ENCODE data around the gene MFN2.
"Not testable (repeated sequence)": the region's sequence is repeated elsewhere in the genome, so short reads cannot be mapped to it uniquely, and the experiment has no call there.

MFN2 gene

DNA sequence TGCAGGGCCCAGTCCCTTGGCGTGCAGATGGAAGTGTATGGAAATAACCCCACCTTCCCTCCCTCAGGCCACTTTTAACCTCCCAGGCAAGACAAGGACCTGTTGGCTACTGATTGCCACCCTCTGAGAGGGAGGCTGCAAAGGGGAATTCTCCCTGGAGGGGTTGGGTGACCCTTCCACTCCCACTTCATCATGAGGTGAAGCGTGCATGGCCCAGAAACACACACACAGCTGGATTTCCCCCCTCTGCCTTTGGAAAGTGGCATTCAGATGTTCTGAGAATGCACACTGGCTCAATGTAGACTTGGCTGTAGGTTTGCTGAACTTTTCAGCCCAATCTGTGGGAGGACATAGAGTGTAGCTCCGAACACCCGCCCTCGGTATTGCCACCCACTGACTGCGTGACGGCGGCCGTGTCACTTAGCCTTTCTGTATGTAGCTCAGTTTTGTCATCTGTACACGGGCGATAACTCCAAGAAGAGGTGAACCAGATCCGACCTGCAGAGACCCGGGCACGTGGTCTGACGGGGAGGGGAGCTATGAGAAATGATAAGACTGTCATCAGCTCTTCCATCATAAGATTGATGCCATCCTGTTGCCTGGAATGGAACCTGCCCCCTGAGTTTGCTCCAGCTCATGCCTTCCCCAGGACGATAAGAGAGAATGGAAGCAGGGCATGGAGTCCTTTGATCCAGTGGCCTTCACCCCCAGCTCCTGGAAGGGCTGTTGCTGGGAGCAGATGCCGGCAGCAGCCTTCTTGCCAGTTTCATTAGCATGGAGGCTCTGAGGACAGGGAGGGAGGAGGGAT, 58.3 kb downstream of the MFN2 start:
- Histone ChIP-seq H3K36me3 (ENCODE audit: control insufficient read depth in 2 of 2, insufficient read depth in 2 of 2, low read length in 2 of 2) (no peaks in the 10 kb centered on the region), H3K4me1 (ENCODE audit: control insufficient read depth, insufficient read depth, low read length) (peaks cover 2% of the 10 kb centered on the region), H3K27me3 (ENCODE audit: control insufficient read depth in 1 of 2, insufficient read depth in 2 of 2, low read length in 2 of 2) (no peaks in the 10 kb centered on the region), H3K27ac (ENCODE audit: low read length) (no peak overlapping the region), H3K9me3 (ENCODE audit: control insufficient read depth in 2 of 2, low read length in 2 of 2) (no peaks in the 10 kb centered on the region), H3K4me3 (ENCODE audit: low read length in 2 of 2) (no peak overlapping the region), H3K9ac (ENCODE audit: low read length in 2 of 2) (no peak overlapping the region)

DNA sequence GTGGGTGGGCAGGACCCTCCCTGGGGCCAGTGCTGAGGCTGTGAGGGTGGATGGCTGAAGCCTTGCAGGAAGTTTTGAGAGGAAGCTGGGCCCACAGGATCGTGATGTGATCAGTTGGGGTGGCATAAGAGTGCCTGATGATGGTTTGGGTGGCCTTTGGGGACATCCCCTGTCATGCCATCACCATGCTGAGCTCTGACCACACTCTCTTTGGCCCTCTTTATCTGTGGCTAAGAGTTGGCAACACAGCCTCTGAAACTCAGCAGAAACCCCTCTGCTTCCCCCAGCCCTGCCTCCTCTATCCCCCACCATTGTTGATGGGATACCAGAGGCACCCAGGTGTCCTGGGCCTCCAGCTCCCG, 58.9 kb downstream of the MFN2 start:
- no peak overlapping the region for H3K9ac ChIP-seq (ENCODE audit: low read length in 2 of 2)
- H3K36me3 ChIP-seq (ENCODE audit: control insufficient read depth in 2 of 2, insufficient read depth in 2 of 2, low read length in 2 of 2): no peaks in the 10 kb centered on the region
- peaks cover 2% of the 10 kb centered on the region for H3K4me1 ChIP-seq (ENCODE audit: control insufficient read depth, insufficient read depth, low read length)
- H3K9me3 ChIP-seq (ENCODE audit: control insufficient read depth in 2 of 2, low read length in 2 of 2): no peaks in the 10 kb centered on the region
- no peaks in the 10 kb centered on the region for H3K27me3 ChIP-seq (ENCODE audit: control insufficient read depth in 1 of 2, insufficient read depth in 2 of 2, low read length in 2 of 2)
- no peak overlapping the region for H3K27ac ChIP-seq (ENCODE audit: low read length)
- no peak overlapping the region for H3K4me3 ChIP-seq (ENCODE audit: low read length in 2 of 2)

DNA sequence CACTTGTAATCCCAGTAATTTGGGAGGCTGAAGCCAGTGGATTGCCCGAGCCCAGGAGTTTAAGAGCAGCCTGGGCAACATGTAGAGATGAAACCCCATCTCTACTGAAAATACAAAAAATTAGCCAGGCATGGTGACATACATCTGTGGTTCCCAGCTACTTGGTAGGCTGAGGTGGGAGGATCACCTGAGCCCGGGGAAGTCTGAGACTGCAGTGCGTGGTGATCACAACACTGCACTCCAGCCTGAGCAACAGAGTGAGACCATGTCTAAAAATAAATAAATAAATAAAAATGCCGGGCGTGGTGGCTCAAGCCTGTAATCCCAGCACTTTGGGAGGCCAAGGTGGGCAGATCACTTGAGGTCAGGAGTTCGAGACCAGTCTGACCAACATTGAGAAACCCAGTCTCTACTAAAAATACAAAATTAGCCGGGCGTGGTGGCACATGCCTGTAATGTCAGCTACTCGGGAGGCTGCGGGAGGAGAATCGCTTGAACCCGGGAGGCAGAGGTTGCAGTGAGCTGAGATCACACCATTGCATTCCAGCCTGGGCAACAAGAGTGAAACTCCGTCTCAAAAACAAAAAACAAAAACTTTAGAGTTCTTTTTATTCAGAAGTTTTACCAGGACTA, 59.7 kb downstream of the MFN2 start:
- not testable (repeated sequence) for H3K27me3 ChIP-seq (ENCODE audit: control insufficient read depth in 1 of 2, insufficient read depth in 2 of 2, low read length in 2 of 2); H3K4me1 ChIP-seq (ENCODE audit: control insufficient read depth, insufficient read depth, low read length)

DNA sequence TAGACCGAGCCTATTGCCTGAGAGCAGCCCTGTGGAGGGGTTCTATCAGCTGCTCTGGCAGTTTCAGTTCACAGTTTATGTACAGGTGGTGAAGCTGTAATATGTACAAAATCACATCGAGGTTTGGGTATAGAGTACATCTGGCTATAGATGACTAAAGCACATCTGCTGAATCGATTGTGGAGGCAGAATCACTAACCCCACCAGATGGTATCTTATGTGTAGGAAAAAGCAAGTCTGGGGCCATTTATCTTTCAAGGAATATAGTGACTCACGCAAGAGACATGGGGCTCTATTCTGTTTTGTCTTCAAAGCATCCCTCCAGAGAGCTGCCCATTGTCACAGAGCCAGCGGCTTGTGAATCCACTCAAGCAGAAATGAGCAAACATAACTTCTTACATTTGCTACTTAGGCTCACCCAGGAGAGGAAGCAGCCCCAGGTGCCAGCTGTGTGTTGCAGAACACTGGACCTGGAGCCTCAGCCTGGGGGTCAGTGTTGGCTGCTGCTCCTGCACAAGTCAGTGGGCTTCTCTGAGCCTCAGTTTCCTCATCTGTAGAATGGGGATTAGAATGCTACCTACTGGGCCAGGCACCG, 60.3 kb downstream of the MFN2 start:
- no peak overlapping the region for H3K9ac ChIP-seq (ENCODE audit: low read length in 2 of 2)
- peaks cover 2% of the 10 kb centered on the region for H3K4me1 ChIP-seq (ENCODE audit: control insufficient read depth, insufficient read depth, low read length)
- no peaks in the 10 kb centered on the region for H3K9me3 ChIP-seq (ENCODE audit: control insufficient read depth in 2 of 2, low read length in 2 of 2)
- H3K36me3 ChIP-seq (ENCODE audit: control insufficient read depth in 2 of 2, insufficient read depth in 2 of 2, low read length in 2 of 2): no peaks in the 10 kb centered on the region
- no peak overlapping the region for H3K4me3 ChIP-seq (ENCODE audit: low read length in 2 of 2)
- H3K27me3 ChIP-seq (ENCODE audit: control insufficient read depth in 1 of 2, insufficient read depth in 2 of 2, low read length in 2 of 2): no peaks in the 10 kb centered on the region
- H3K27ac ChIP-seq (ENCODE audit: low read length): no peak overlapping the region

More for the DNA sequence above, 59.7 kb downstream of the MFN2 start:
- not testable (repeated sequence) for H3K4me3 ChIP-seq (ENCODE audit: low read length in 2 of 2); H3K27ac ChIP-seq (ENCODE audit: low read length); H3K9me3 ChIP-seq (ENCODE audit: control insufficient read depth in 2 of 2, low read length in 2 of 2); H3K9ac ChIP-seq (ENCODE audit: low read length in 2 of 2); H3K36me3 ChIP-seq (ENCODE audit: control insufficient read depth in 2 of 2, insufficient read depth in 2 of 2, low read length in 2 of 2)

DNA sequence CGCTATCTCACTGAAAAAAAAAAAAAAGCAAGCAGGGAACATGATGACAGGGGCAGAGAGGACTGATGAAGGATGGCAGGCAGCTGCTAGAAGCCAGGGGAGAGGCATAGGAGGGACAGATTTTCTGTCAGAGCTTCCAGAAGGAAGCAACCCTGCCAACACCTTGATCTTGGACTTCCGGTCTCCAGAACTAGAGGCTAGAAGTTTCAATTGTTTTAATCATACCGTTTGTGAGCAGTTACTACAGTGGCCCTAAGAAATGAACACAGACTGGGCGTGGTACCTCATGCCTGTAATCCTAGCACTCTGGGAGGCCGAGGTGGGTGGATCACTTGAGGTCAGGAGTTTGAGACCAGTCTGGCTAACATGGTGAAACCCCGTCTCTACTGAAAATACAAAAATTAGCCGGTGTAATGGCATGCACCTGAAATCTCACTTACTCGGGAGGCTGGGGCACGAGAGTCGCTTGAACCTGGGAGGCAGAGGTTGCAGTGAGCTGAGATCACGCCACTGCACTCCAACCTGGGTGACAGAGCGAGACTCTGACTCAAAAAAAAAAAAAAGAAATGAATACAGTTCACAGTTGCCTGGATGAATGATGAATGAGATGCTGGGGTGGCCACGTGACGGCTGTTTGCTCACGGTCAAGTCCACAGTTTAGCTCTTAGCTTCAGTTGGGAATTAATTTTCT, 64.1 kb downstream of the MFN2 start:
- H3K9ac ChIP-seq (ENCODE audit: low read length in 2 of 2); H3K27ac ChIP-seq (ENCODE audit: low read length); H3K27me3 ChIP-seq (ENCODE audit: control insufficient read depth in 1 of 2, insufficient read depth in 2 of 2, low read length in 2 of 2); H3K9me3 ChIP-seq (ENCODE audit: control insufficient read depth in 2 of 2, low read length in 2 of 2); H3K36me3 ChIP-seq (ENCODE audit: control insufficient read depth in 2 of 2, insufficient read depth in 2 of 2, low read length in 2 of 2); H3K4me3 ChIP-seq (ENCODE audit: low read length in 2 of 2); H3K4me1 ChIP-seq (ENCODE audit: control insufficient read depth, insufficient read depth, low read length): not testable (repeated sequence)

DNA sequence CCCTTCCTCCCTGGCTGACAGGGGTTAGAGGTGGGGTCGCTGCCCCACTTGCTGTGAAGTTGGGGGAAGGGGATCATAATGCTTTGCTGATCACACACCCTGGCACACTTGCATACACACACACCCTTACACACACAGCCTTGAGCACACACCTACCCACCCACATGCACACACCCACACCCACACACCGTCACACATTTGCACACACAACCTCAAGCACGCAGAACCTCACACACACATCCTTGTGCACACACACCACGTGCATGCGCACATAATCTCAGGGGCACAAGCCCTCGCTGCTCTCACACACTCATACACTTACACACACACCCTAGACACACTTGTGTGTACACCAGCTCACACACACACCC, 66.5 kb downstream of the MFN2 start:
- Histone ChIP-seq H3K9ac (ENCODE audit: low read length in 2 of 2) (no peak overlapping the region), H3K27ac (ENCODE audit: low read length) (no peak overlapping the region), H3K9me3 (ENCODE audit: control insufficient read depth in 2 of 2, low read length in 2 of 2) (no peaks in the 10 kb centered on the region), H3K4me3 (ENCODE audit: low read length in 2 of 2) (no peak overlapping the region), H3K4me1 (ENCODE audit: control insufficient read depth, insufficient read depth, low read length) (peaks cover 4% of the 10 kb centered on the region), H3K27me3 (ENCODE audit: control insufficient read depth in 1 of 2, insufficient read depth in 2 of 2, low read length in 2 of 2) (no peaks in the 10 kb centered on the region), H3K36me3 (ENCODE audit: control insufficient read depth in 2 of 2, insufficient read depth in 2 of 2, low read length in 2 of 2) (no peaks in the 10 kb centered on the region)

DNA sequence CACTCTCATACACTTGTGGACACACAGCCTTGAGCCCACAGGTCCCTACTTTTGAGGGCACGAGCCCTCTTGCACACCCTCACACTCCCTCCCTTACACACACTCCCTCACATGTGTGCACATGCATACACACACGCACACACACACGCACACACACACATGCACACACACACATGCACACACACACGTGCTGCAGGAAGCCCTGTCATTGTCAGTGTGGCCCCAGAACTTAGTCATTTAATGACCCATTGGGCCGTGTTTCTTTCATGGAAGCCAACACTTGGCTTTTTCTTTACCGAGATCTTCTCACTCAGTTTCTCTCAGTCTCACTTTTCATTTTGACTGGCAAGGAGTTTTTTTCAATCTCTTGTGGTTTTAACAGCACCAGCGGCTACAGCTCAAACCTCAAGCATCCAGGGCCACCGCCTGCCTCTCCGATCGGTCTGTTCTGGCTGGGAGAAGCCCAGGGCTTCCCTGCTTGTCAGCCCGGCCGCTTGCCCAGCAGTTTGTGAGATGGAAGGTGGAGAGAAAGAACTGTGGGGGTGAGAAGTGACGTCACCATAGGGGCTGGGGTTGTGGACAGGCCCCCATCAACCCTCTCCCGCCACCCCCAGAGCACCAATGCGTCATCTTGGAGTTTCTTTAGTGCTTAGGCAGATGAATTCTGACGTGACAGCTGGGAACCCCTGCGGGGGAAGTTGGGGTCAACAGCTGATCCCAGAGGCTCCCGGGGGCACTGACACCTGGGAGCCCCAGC, 67.1 kb downstream of the MFN2 start:
- no peaks in the 10 kb centered on the region for H3K9me3 ChIP-seq (ENCODE audit: control insufficient read depth in 2 of 2, low read length in 2 of 2)
- no peaks in the 10 kb centered on the region for H3K36me3 ChIP-seq (ENCODE audit: control insufficient read depth in 2 of 2, insufficient read depth in 2 of 2, low read length in 2 of 2)
- H3K27me3 ChIP-seq (ENCODE audit: control insufficient read depth in 1 of 2, insufficient read depth in 2 of 2, low read length in 2 of 2): no peaks in the 10 kb centered on the region
- no peak overlapping the region for H3K4me3 ChIP-seq (ENCODE audit: low read length in 2 of 2)
- peaks cover 9% of the 10 kb centered on the region for H3K4me1 ChIP-seq (ENCODE audit: control insufficient read depth, insufficient read depth, low read length)
- no peak overlapping the region for H3K9ac ChIP-seq (ENCODE audit: low read length in 2 of 2)
- H3K27ac ChIP-seq (ENCODE audit: low read length): no peak overlapping the region

DNA sequence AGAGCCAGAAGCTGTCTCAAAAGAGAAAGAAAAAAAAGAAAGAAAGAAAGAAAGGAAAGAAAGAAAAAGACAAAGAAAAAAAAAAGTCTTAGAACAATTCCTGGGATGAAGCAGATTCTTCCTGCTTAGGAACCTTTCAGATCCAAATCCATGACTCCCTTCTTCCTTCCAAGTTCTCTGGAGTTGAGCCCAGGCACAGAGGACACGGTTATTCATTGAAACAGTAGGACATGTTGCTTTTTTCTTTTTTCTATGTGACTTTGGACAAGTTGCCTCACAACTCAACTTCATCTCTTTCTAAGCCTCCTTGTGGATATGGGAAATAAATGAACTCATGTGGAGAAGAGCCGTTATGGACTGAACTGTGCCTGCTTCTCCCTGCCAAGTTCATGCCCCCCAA, 68.1 kb downstream of the MFN2 start:
- Histone ChIP-seq H3K27ac (ENCODE audit: low read length) (no peak overlapping the region), H3K4me1 (ENCODE audit: control insufficient read depth, insufficient read depth, low read length) (peaks cover 20% of the 10 kb centered on the region), H3K36me3 (ENCODE audit: control insufficient read depth in 2 of 2, insufficient read depth in 2 of 2, low read length in 2 of 2) (no peaks in the 10 kb centered on the region)

DNA sequence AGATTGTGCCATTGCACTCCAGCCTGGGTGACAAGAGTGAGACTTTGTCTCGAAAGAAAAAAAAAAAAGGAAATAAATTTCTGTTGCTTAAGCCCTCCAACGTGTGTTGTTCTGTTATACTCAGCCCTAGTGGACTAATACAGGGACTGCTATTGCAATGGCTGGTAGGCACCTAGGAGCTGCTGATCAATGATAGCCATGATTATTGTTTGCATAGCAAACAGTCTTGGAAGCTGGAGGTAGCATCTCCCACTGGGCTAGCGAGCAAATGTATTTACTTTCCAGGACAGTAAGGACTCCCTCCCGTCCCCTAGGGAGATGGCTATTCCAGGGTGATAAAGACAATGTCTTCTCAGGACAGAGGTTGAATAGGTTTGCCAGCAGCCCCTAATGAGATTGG, 69.4 kb downstream of the MFN2 start:
- Histone ChIP-seq H3K4me1 (ENCODE audit: control insufficient read depth, insufficient read depth, low read length) (peaks cover 26% of the 10 kb centered on the region), H3K9ac (ENCODE audit: low read length in 2 of 2) (no peak overlapping the region)

More for the DNA sequence above, 68.1 kb downstream of the MFN2 start:
- no peaks in the 10 kb centered on the region for H3K27me3 ChIP-seq (ENCODE audit: control insufficient read depth in 1 of 2, insufficient read depth in 2 of 2, low read length in 2 of 2)
- H3K4me3 ChIP-seq (ENCODE audit: low read length in 2 of 2): no peak overlapping the region
- no peak overlapping the region for H3K9ac ChIP-seq (ENCODE audit: low read length in 2 of 2)
- no peaks in the 10 kb centered on the region for H3K9me3 ChIP-seq (ENCODE audit: control insufficient read depth in 2 of 2, low read length in 2 of 2)

DNA sequence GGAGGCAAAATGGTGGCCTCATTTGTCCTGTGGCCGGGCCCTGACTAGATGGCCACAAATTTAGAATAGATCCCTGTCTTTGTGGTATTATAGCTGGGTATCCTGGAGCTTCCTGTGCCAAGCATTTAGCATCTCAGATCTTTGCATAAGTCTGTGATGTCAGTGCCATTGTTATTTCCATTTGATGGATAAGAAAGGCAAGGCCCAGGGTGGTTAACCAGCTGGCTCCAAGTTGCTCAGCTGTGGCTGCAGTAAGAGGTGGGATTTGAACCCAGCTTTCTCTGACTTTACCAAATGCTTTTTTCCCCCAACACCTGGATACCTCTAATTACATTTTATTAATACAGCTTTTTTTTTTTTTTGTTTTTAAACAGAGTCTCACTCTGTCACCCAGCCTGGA, 71.1 kb downstream of the MFN2 start:
- H3K4me3 ChIP-seq (ENCODE audit: low read length in 2 of 2): no peak overlapping the region
- H3K27ac ChIP-seq (ENCODE audit: low read length): no peak overlapping the region
- no peaks in the 10 kb centered on the region for H3K27me3 ChIP-seq (ENCODE audit: control insufficient read depth in 1 of 2, insufficient read depth in 2 of 2, low read length in 2 of 2)

More for the DNA sequence above, 69.4 kb downstream of the MFN2 start:
- H3K27ac ChIP-seq (ENCODE audit: low read length): no peak overlapping the region
- no peak overlapping the region for H3K4me3 ChIP-seq (ENCODE audit: low read length in 2 of 2)
- H3K36me3 ChIP-seq (ENCODE audit: control insufficient read depth in 2 of 2, insufficient read depth in 2 of 2, low read length in 2 of 2): no peaks in the 10 kb centered on the region
- H3K9me3 ChIP-seq (ENCODE audit: control insufficient read depth in 2 of 2, low read length in 2 of 2): no peaks in the 10 kb centered on the region
- no peaks in the 10 kb centered on the region for H3K27me3 ChIP-seq (ENCODE audit: control insufficient read depth in 1 of 2, insufficient read depth in 2 of 2, low read length in 2 of 2)

More for the DNA sequence above, 71.1 kb downstream of the MFN2 start:
- H3K36me3 ChIP-seq (ENCODE audit: control insufficient read depth in 2 of 2, insufficient read depth in 2 of 2, low read length in 2 of 2): no peaks in the 10 kb centered on the region
- H3K9ac ChIP-seq (ENCODE audit: low read length in 2 of 2): no peak overlapping the region
- H3K9me3 ChIP-seq (ENCODE audit: control insufficient read depth in 2 of 2, low read length in 2 of 2): no peaks in the 10 kb centered on the region
- peaks cover 24% of the 10 kb centered on the region for H3K4me1 ChIP-seq (ENCODE audit: control insufficient read depth, insufficient read depth, low read length)

Data from stomach smooth muscle (tissue), 2 donors.